GM18907 (cell line): Measurements from ENCODE around the gene MEMO1.
"Not testable (repeated sequence)": the region's sequence is repeated elsewhere in the genome, so short reads cannot be mapped to it uniquely, and the experiment has no call there.

Source experiments
- ATAC-seq: cut with Tn5 transposase; IDR thresholded peaks from one replicate; pipeline ENCODE4 v1.9.1; 2021; ENCODE audit warnings: mild to moderate bottlenecking, moderate library complexity; ENCODE audit not compliant: unreplicated experiment

The MEMO1 gene

GRCh38 chr2:31920962-31921361 is 89.8 kb downstream of the MEMO1 start:
- ATAC-seq: no peak

GRCh38 chr2:31919499-31919898 is 91.3 kb downstream of the MEMO1 start:
- no peak for ATAC-seq

GRCh38 chr2:31909661-31910060 is 101.1 kb downstream of the MEMO1 start:
- ATAC-seq: no peak

- not testable (repeated sequence) for ATAC-seq
These were observed 103.3 kb downstream of the MEMO1 start for GRCh38 chr2:31907491-31907890.

GRCh38 chr2:31903109-31903780 is 107.6 kb downstream of the MEMO1 start:
- no peak for ATAC-seq

- ATAC-seq: no peak
These were observed 108.9 kb downstream of the MEMO1 start for GRCh38 chr2:31901900-31902299.

GRCh38 chr2:31900156-31900555 is 110.7 kb downstream of the MEMO1 start:
- not testable (repeated sequence) for ATAC-seq

- not testable (repeated sequence) for ATAC-seq
These were observed 112.5 kb downstream of the MEMO1 start for GRCh38 chr2:31898346-31898745.

GRCh38 chr2:31897340-31897739 is 113.5 kb downstream of the MEMO1 start:
- not testable (repeated sequence) for ATAC-seq

GRCh38 chr2:31896293-31896692 is 114.5 kb downstream of the MEMO1 start:
- no peak for ATAC-seq

GRCh38 chr2:31894656-31895055 is 116.2 kb downstream of the MEMO1 start:
- ATAC-seq: no peak

- no peak for ATAC-seq
These were observed 117.7 kb downstream of the MEMO1 start for GRCh38 chr2:31893094-31893493.

- ATAC-seq: no peak
These were observed 121.8 kb downstream of the MEMO1 start for GRCh38 chr2:31889044-31889443.

GRCh38 chr2:31888550-31888949 is 122.3 kb downstream of the MEMO1 start:
- no peak for ATAC-seq

GRCh38 chr2:31886700-31887099 is 124.1 kb downstream of the MEMO1 start:
- no peak for ATAC-seq

- no peak for ATAC-seq
These were observed 133.8 kb downstream of the MEMO1 start for GRCh38 chr2:31877008-31877407.

- ATAC-seq: no peak
These were observed 136.7 kb downstream of the MEMO1 start for GRCh38 chr2:31874071-31874470.

- ATAC-seq: no peak
These were observed 145.6 kb downstream of the MEMO1 start for GRCh38 chr2:31865215-31865614.

GRCh38 chr2:31863867-31864266 is 146.9 kb downstream of the MEMO1 start:
- no peak for ATAC-seq

- not testable (repeated sequence) for ATAC-seq
These were observed 147.7 kb downstream of the MEMO1 start for GRCh38 chr2:31863015-31863656.

- ATAC-seq: no peak
These were observed 150.8 kb downstream of the MEMO1 start for GRCh38 chr2:31859959-31860358.

GRCh38 chr2:31853521-31853920 is 157.3 kb downstream of the MEMO1 start:
- no peak for ATAC-seq

GRCh38 chr2:31842150-31842549 is 168.7 kb downstream of the MEMO1 start:
- not testable (repeated sequence) for ATAC-seq
